A673 (cell line): Measurements from ENCODE around the gene RALA. TPM values are rescaled to one million over a fixed set of nuclear protein-coding genes. Genes with fewer than 3 reads are reported as not detected.

Source experiments
- BruUV-seq: library from RNA; stranded (reverse); fragments of 400-500 nt; replicated peaks from 2 replicates; lab custom pipeline; 2021; lab: Mats Ljungman, UMichigan
- CTCF ChIA-PET: fragments of 300-600 bp; sonication (Branson Sonifier 250); formaldehyde crosslinking; loops from one replicate; lab custom pipeline; 2022; ENCODE audit warnings: antibody characterized with exemption; lab: Charles Lee
- POLR2A ChIA-PET: fragments of 300-600 bp; sonication (Branson Sonifier 250); formaldehyde crosslinking; loops from one replicate; lab custom pipeline; 2022; ENCODE audit warnings: antibody characterized with exemption; ENCODE audit not compliant: low non-redundant PET; lab: Charles Lee
- DNase-seq: peaks from one replicate; pipeline ENCODE4 v3.0.0-alpha.2; 2015; ENCODE audit warnings: low spot score
- H3K27ac ChIP-seq: fragments of 200-600 bp; sonication (generic); 2 replicates; pipeline ENCODE4 v1.5.1; 2016; ENCODE audit warnings: mixed run types, low read depth, mild to moderate bottlenecking, mixed read lengths, antibody characterized with exemption, low read length; ENCODE audit not compliant: poor library complexity, severe bottlenecking
- H3K27me3 ChIP-seq: fragments of 200-600 bp; sonication (generic); replicated peaks from 2 replicates; pipeline ENCODE4 v1.6.1; 2017; ENCODE audit warnings: mixed run types, low read depth, mild to moderate bottlenecking, mixed read lengths, antibody characterized with exemption, low read length; ENCODE audit not compliant: insufficient read depth, poor library complexity
- H3K36me3 ChIP-seq: fragments of 200-600 bp; sonication (generic); 2 replicates; pipeline ENCODE4 v1.6.1; 2016; ENCODE audit warnings: mixed run types, mild to moderate bottlenecking, mixed read lengths, antibody characterized with exemption, low read length; ENCODE audit not compliant: insufficient read depth, poor library complexity, severe bottlenecking
- H3K4me1 ChIP-seq: fragments of 200-600 bp; sonication (generic); 2 replicates; pipeline ENCODE4 v1.6.1; 2017; ENCODE audit warnings: mixed run types, mild to moderate bottlenecking, mixed read lengths, antibody characterized with exemption, low read length; ENCODE audit not compliant: insufficient read depth, poor library complexity, severe bottlenecking
- H3K4me3 ChIP-seq: fragments of 200-600 bp; sonication (generic); 2 replicates; pipeline ENCODE4 v1.5.1; 2016; ENCODE audit warnings: low read depth, mixed run types, mild to moderate bottlenecking, mixed read lengths, low read length; ENCODE audit not compliant: poor library complexity, severe bottlenecking
- H3K9me3 ChIP-seq: fragments of 200-600 bp; sonication (generic); 2 replicates; pipeline ENCODE4 v1.6.1; 2016; ENCODE audit warnings: mixed run types, low read depth, mild to moderate bottlenecking, mixed read lengths, antibody characterized with exemption, low read length; ENCODE audit not compliant: poor library complexity, severe bottlenecking
- EZH2 ChIP-seq: fragments of 200-600 bp; sonication (generic); IDR thresholded peaks from 2 replicates; pipeline ENCODE4 v1.6.1; 2017; ENCODE audit warnings: borderline replicate concordance, low read depth, mild to moderate bottlenecking, mixed read lengths, antibody characterized with exemption, low read length; ENCODE audit not compliant: poor library complexity, severe bottlenecking
- intact Hi-C: fragments of 100-400 bp; cut with micrococcal nuclease; formaldehyde crosslinking; loops from one replicate; pipeline ENCODE4 v1.10.0; 2022; ENCODE audit not compliant: unreplicated experiment
- total RNA-seq: library from RNA; stranded (reverse); gene quantifications from 2 replicates; pipeline ENCODE4 v1.2.3, GENCODE V29; 2021
- TF ChIP-seq, protein P1 (sequence below): fragments of 300-800, 200-600 bp; sonication (generic); conservative IDR thresholded peaks from 2 replicates; pipeline ENCODE4 v1.5.1; 2017; ENCODE audit warnings: low read depth, mild to moderate bottlenecking, antibody characterized with exemption, low read length, moderate library complexity, mixed read lengths

Gene RALA
- total RNA-seq, 1 experiment from 2014 or later = 33.9 TPM

DNA sequence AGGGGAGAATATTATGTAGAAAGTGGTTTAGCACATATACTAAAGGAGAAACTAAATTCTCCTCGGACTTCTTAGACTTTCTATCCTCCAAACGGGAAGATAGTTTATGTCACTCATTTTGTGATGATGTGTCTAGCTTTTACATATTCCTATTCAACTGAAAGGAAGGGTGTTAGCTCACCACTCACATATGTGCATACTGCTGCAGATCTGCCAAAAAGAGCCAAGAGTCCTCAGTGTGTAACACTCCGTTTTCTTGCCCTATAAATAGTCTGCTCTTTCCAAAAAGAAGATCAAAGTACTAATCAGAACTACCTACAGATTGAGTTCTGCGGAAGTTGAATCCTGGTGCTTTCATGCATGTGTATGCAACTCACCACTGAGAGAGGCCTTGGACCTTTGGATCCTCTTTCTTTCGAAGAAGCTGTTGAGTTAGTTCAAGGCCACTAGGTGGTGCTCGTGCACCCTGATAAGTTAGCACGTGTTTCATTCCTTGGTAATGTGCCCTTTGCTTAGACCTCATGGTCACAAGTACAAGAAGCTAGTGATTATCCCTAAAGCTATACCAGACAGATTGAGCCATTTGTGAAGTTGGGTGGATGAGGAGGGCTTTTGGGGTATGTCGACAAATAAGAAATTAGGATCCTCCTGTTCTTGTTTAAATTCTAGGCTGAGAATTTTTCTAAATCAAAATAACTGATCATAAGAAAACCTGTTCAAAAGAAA lies 43.1 kb upstream of the RALA start:
- ChIA-PET CTCF (interaction anchor here (0.5 to 2.9 kb wide), 19 partner anchors 9 to 818 kb away, joined by 3 to 61 read pairs (median 5); partner anchors contain the start of gene RALA), POLR2A (interaction anchor here (0.6 kb wide), 2 partner anchors 38 to 157 kb away, joined by 3 to 4 read pairs; no protein-coding TSS in a partner anchor)
- peak; percentile 93 for DNase-seq
- no peak overlapping the region for H3K27ac ChIP-seq
- BruUV-seq = no TSS peak
- H3K4me3 ChIP-seq = no peak overlapping the region
- intact Hi-C loops = loop anchor here (1.0 to 2.0 kb wide), 2 partner anchors 166 to 472 kb away; no protein-coding TSS in a partner anchor
- H3K27me3 ChIP-seq = no peaks in the 10 kb centered on the region
- no peaks in the 10 kb centered on the region for H3K36me3 ChIP-seq
- TF ChIP-seq EZH2 = no peak
- TF ChIP-seq, protein P1, sequence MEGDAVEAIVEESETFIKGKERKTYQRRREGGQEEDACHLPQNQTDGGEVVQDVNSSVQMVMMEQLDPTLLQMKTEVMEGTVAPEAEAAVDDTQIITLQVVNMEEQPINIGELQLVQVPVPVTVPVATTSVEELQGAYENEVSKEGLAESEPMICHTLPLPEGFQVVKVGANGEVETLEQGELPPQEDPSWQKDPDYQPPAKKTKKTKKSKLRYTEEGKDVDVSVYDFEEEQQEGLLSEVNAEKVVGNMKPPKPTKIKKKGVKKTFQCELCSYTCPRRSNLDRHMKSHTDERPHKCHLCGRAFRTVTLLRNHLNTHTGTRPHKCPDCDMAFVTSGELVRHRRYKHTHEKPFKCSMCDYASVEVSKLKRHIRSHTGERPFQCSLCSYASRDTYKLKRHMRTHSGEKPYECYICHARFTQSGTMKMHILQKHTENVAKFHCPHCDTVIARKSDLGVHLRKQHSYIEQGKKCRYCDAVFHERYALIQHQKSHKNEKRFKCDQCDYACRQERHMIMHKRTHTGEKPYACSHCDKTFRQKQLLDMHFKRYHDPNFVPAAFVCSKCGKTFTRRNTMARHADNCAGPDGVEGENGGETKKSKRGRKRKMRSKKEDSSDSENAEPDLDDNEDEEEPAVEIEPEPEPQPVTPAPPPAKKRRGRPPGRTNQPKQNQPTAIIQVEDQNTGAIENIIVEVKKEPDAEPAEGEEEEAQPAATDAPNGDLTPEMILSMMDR = peak; percentile 86
- no peaks in the 10 kb centered on the region for H3K4me1 ChIP-seq
- H3K9me3 ChIP-seq = no peaks in the 10 kb centered on the region

DNA sequence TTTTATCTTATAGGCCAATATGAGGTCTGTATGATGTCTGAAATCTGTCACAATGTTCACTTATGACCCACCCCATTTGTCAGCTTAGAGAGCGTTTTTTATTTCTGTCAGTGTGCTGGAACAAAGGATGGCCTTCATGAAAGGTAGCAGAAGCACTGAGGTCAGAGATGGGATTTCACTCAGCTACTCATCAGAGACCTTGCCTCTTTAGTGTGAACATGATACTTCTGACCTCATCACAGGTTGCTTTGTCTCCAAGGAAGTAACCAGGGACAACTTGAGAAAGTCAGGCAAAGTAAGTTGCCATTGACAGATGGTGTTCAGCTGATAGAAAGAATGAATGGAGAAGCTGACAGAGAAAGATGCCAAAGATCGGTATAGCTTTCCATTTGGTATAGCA lies 40.8 kb upstream of the RALA start:
- no peak overlapping the region for H3K4me3 ChIP-seq
- no peaks in the 10 kb centered on the region for H3K4me1 ChIP-seq
- DNase-seq = no peak
- ChIA-PET CTCF (no interaction called here), POLR2A (no interaction called here)
- BruUV-seq = no TSS peak
- H3K27ac ChIP-seq = no peak overlapping the region
- no peak for TF ChIP-seq EZH2
- TF ChIP-seq, protein P1 = no peak
- no peaks in the 10 kb centered on the region for H3K9me3 ChIP-seq
- no peaks in the 10 kb centered on the region for H3K27me3 ChIP-seq
- no peaks in the 10 kb centered on the region for H3K36me3 ChIP-seq
- intact Hi-C loops = no loop called here

GRCh38 chr7:39583539-39583938 lies 39.8 kb upstream of the RALA start:
- CTCF ChIA-PET = no interaction called here
- intact Hi-C loops = no loop called here
- POLR2A ChIA-PET = no interaction called here
- TF ChIP-seq EZH2 = no peak
- TF ChIP-seq, protein P1 = no peak
- no peaks in the 10 kb centered on the region for H3K27me3 ChIP-seq
- H3K9me3 ChIP-seq = no peaks in the 10 kb centered on the region
- H3K27ac ChIP-seq = no peak overlapping the region
- BruUV-seq = no TSS peak
- H3K4me1 ChIP-seq = no peaks in the 10 kb centered on the region
- no peak overlapping the region for H3K4me3 ChIP-seq
- no peak for DNase-seq
- H3K36me3 ChIP-seq = no peaks in the 10 kb centered on the region
